H9 (cell line): Measurements from ENCODE around the gene TAF9. TPM values are rescaled to one million over a fixed set of nuclear protein-coding genes. Genes with fewer than 3 reads are reported as not detected.

Experiments used
- DNase-seq: peaks from one replicate; pipeline ENCODE4 v3.0.0-alpha.2; 2017
- H2AFZ ChIP-seq: one replicate; pipeline ENCODE4 v1.6.1; 2013; ENCODE audit warnings: mild to moderate bottlenecking, low read length, control low read depth, moderate library complexity
- H2AK5ac ChIP-seq: 2 replicates; pipeline ENCODE4 v1.6.1; 2013; ENCODE audit warnings: low read length, control low read depth, mixed read lengths; ENCODE audit not compliant: insufficient read length
- H2BK120ac ChIP-seq: one replicate; pipeline ENCODE4 v1.6.1; 2013; ENCODE audit warnings: low read depth, mild to moderate bottlenecking, low read length, control low read depth, inconsistent platforms; ENCODE audit not compliant: poor library complexity, severe bottlenecking
- H2BK12ac ChIP-seq: 2 replicates; pipeline ENCODE4 v1.6.1; 2013; ENCODE audit warnings: low read length, control low read depth, mixed read lengths, low read depth; ENCODE audit not compliant: insufficient read length
- H2BK15ac ChIP-seq: 2 replicates; pipeline ENCODE4 v1.6.1; 2013; ENCODE audit warnings: low read depth, low read length, control low read depth
- H2BK20ac ChIP-seq: one replicate; pipeline ENCODE4 v1.6.1; 2013; ENCODE audit warnings: low read depth, mild to moderate bottlenecking, low read length, control low read depth, inconsistent platforms; ENCODE audit not compliant: poor library complexity, severe bottlenecking
- H2BK5ac ChIP-seq: 2 replicates; pipeline ENCODE4 v1.6.1; 2013; ENCODE audit warnings: low read length, control low read depth, mixed read lengths; ENCODE audit not compliant: insufficient read length
- H3K14ac ChIP-seq: 2 replicates; pipeline ENCODE4 v1.6.1; 2013; ENCODE audit warnings: low read length, control low read depth; ENCODE audit not compliant: insufficient read depth
- H3K18ac ChIP-seq: 2 replicates; pipeline ENCODE4 v1.6.1; 2013; ENCODE audit warnings: low read depth, mild to moderate bottlenecking, mixed read lengths, low read length, control low read depth; ENCODE audit not compliant: insufficient read length
- H3K23ac ChIP-seq: 2 replicates; pipeline ENCODE4 v1.6.1; 2013; ENCODE audit warnings: low read length, control low read depth, mixed read lengths, low read depth; ENCODE audit not compliant: insufficient read length
- H3K23me2 ChIP-seq: 2 replicates; pipeline ENCODE4 v1.6.1; 2013; ENCODE audit warnings: low read depth, mild to moderate bottlenecking, mixed read lengths, low read length, control low read depth; ENCODE audit not compliant: insufficient read length, poor library complexity, severe bottlenecking
- H3K27ac ChIP-seq: 2 replicates; pipeline ENCODE4 v1.5.1; 2013; ENCODE audit warnings: low read length, control low read depth, mixed read lengths, low read depth; ENCODE audit not compliant: insufficient read length
- H3K27me3 ChIP-seq: 2 replicates; pipeline ENCODE4 v1.6.1; 2013; ENCODE audit warnings: low read length, control low read depth, inconsistent platforms; ENCODE audit not compliant: insufficient read depth
- H3K4ac ChIP-seq: 2 replicates; pipeline ENCODE4 v1.6.1; 2013; ENCODE audit warnings: low read depth, mild to moderate bottlenecking, control low read depth, inconsistent platforms, low read length, moderate library complexity
- H3K4me1 ChIP-seq: 2 replicates; pipeline ENCODE4 v1.6.1; 2013; ENCODE audit warnings: low read length, control low read depth, inconsistent platforms; ENCODE audit not compliant: insufficient read depth
- H3K4me2 ChIP-seq: 2 replicates; pipeline ENCODE4 v1.6.1; 2013; ENCODE audit warnings: low read length, control low read depth, mixed read lengths; ENCODE audit not compliant: insufficient read length, insufficient read depth
- H3K56ac ChIP-seq: 2 replicates; pipeline ENCODE4 v1.6.1; 2013; ENCODE audit warnings: low read depth, mild to moderate bottlenecking, mixed read lengths, low read length, control low read depth; ENCODE audit not compliant: insufficient read length
- H3K79me1 ChIP-seq: 2 replicates; pipeline ENCODE4 v1.6.1; 2013; ENCODE audit warnings: low read depth, mild to moderate bottlenecking, moderate library complexity, low read length, control low read depth, inconsistent platforms; ENCODE audit not compliant: insufficient read depth, poor library complexity, severe bottlenecking
- H3K79me2 ChIP-seq: 2 replicates; pipeline ENCODE4 v1.6.1; 2013; ENCODE audit warnings: low read length, control low read depth, inconsistent platforms; ENCODE audit not compliant: insufficient read depth
- H3K9ac ChIP-seq: 2 replicates; pipeline ENCODE4 v1.6.1; 2013; ENCODE audit warnings: low read length, control low read depth, mixed read lengths; ENCODE audit not compliant: insufficient read length; ENCODE audit errors: extremely low read depth
- H3K9me3 ChIP-seq: one replicate; pipeline ENCODE4 v1.6.1; 2013; ENCODE audit warnings: low read depth, low read length, inconsistent platforms; ENCODE audit not compliant: control insufficient read depth
- H3T11ph ChIP-seq: one replicate; pipeline ENCODE4 v1.6.1; 2013; ENCODE audit warnings: mild to moderate bottlenecking, low read length, control low read depth, inconsistent platforms
- H4K20me1 ChIP-seq: one replicate; pipeline ENCODE4 v1.6.1; 2013; ENCODE audit not compliant: control insufficient read depth, insufficient read length, insufficient read depth
- H4K5ac ChIP-seq: 2 replicates; pipeline ENCODE4 v1.6.1; 2013; ENCODE audit warnings: low read depth, mild to moderate bottlenecking, mixed read lengths, low read length, control low read depth; ENCODE audit not compliant: insufficient read length
- H4K8ac ChIP-seq: replicated peaks from 2 replicates; pipeline ENCODE4 v1.6.1; 2013; ENCODE audit warnings: low read length, control low read depth, mixed read lengths, low read depth; ENCODE audit not compliant: insufficient read length
- H4K91ac ChIP-seq: 2 replicates; pipeline ENCODE4 v1.6.1; 2013; ENCODE audit warnings: low read depth, mild to moderate bottlenecking, moderate library complexity, mixed read lengths, low read length, control low read depth; ENCODE audit not compliant: insufficient read length
- H3K27ac Mint-ChIP-seq, 3 experiments: 2 replicates in 2 of 3; 3 replicates in 1 of 3; pipeline ENCODE4 v1.8.0; 2020 to 2021; ENCODE audit warnings: mixed read lengths in 3 of 3, mild to moderate bottlenecking in 1 of 3, moderate library complexity in 1 of 3
- H3K27me3 Mint-ChIP-seq: 2 replicates; pipeline ENCODE4 v1.8.0; 2021; ENCODE audit warnings: low read depth, mild to moderate bottlenecking, moderate library complexity, mixed read lengths
- H3K36me3 Mint-ChIP-seq, 3 experiments: 2 replicates in 2 of 3; 3 replicates in 1 of 3; pipeline ENCODE4 v1.8.0; 2020 to 2021; ENCODE audit warnings: low read depth in 3 of 3, mixed read lengths in 3 of 3; ENCODE audit not compliant: insufficient read depth in 1 of 3
- H3K4me1 Mint-ChIP-seq, 2 experiments: 2 replicates each; pipeline ENCODE4 v1.8.0; 2020; ENCODE audit warnings: mixed read lengths in 2 of 2
- H3K4me3 Mint-ChIP-seq, 2 experiments: 2 replicates in 1 of 2; 3 replicates in 1 of 2; pipeline ENCODE4 v1.8.0; 2020 to 2021; ENCODE audit warnings: mild to moderate bottlenecking in 2 of 2, mixed read lengths in 2 of 2, moderate library complexity in 1 of 2
- H3K9me3 Mint-ChIP-seq, 2 experiments: 2 replicates in 1 of 2; 3 replicates in 1 of 2; pipeline ENCODE4 v1.8.0; 2020; ENCODE audit warnings: mild to moderate bottlenecking in 2 of 2, mixed read lengths in 2 of 2, moderate library complexity in 1 of 2
- WGBS: extraction: QIAGEN DNeasy Blood & Tissue Kit; methylation state at CpG from one replicate; pipeline ENCODE4 v1.1.7; 2013; ENCODE audit warnings: missing lambda C conversion rate, low lambda C conversion rate, mixed read lengths; ENCODE audit not compliant: insufficient read length; ENCODE audit errors: extremely low coverage; 5-methylcytosine and 5-hydroxymethylcytosine counted together
- total RNA-seq: library from RNA; stranded (reverse); gene quantifications from 2 replicates; pipeline ENCODE4 v1.2.1, GENCODE V29; 2021
- TF ChIP-seq, protein P1 (sequence below): fragments of 200-600 bp; sonication (generic); conservative IDR thresholded peaks from 3 replicates; pipeline ENCODE4 v1.8.0; 2021; ENCODE audit warnings: antibody characterized with exemption, mild to moderate bottlenecking

The TAF9 gene
- total RNA-seq, 1 experiment from 2014 or later, result 85.0 TPM

DNA sequence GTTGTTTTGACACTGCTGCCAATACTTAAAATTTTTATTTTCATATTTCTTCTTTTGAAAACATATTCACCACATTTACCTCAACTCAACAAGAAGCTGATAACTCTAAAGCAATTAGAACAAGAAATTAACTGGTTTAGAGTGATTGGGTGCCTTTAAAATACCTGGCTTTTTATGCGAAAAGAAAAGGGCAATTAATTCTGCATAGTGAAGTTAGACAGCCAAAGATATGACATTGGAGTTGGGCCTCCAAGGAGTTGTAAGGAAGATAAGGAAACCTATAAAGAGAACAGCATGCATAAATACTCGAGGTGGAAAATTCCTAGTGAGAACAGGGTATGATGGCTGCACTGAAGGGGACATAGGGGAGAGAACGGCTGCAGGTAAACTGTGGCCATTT lies 9.6 kb downstream of the TAF9 start:
- H4K5ac ChIP-seq, result no peak overlapping the region
- H3T11ph ChIP-seq, result no peak overlapping the region
- H2BK5ac ChIP-seq, result no peak overlapping the region
- H2BK120ac ChIP-seq, result no peak overlapping the region
- no peaks in the 10 kb centered on the region for H3K9me3 ChIP-seq
- H3K23ac ChIP-seq, result no peak overlapping the region
- H3K23me2 ChIP-seq, result no peaks in the 10 kb centered on the region
- H3K4me2 ChIP-seq, result no peak overlapping the region
- H3K14ac ChIP-seq, result no peak overlapping the region
- H2BK15ac ChIP-seq, result no peak overlapping the region
- no peak overlapping the region for H3K56ac ChIP-seq
- Mint-ChIP-seq H3K9me3 (no peaks in the 10 kb centered on the region), H3K27ac (no peak overlapping the region), H3K4me3 (no peak overlapping the region), H3K27me3 (no peaks in the 10 kb centered on the region), H3K4me1 (no peaks in the 10 kb centered on the region), H3K36me3 (peaks cover 7 to 22% (median 21%) of the 10 kb centered on the region in 3 experiments; a peak in 6 of 7 replicates)
- H3K9ac ChIP-seq, result no peak overlapping the region
- H3K27ac ChIP-seq, result no peak overlapping the region
- no peak overlapping the region for H4K8ac ChIP-seq
- H3K79me2 ChIP-seq, result peaks cover 1% of the 10 kb centered on the region; the same call in 1 of the 2 replicates
- H4K20me1 ChIP-seq, result no peaks in the 10 kb centered on the region
- H2BK20ac ChIP-seq, result no peak overlapping the region
- H3K79me1 ChIP-seq, result no peaks in the 10 kb centered on the region
- no peak overlapping the region for H3K4ac ChIP-seq
- TF ChIP-seq, protein P1, sequence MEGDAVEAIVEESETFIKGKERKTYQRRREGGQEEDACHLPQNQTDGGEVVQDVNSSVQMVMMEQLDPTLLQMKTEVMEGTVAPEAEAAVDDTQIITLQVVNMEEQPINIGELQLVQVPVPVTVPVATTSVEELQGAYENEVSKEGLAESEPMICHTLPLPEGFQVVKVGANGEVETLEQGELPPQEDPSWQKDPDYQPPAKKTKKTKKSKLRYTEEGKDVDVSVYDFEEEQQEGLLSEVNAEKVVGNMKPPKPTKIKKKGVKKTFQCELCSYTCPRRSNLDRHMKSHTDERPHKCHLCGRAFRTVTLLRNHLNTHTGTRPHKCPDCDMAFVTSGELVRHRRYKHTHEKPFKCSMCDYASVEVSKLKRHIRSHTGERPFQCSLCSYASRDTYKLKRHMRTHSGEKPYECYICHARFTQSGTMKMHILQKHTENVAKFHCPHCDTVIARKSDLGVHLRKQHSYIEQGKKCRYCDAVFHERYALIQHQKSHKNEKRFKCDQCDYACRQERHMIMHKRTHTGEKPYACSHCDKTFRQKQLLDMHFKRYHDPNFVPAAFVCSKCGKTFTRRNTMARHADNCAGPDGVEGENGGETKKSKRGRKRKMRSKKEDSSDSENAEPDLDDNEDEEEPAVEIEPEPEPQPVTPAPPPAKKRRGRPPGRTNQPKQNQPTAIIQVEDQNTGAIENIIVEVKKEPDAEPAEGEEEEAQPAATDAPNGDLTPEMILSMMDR, result no peak
- no peak overlapping the region for H2BK12ac ChIP-seq
- no CpG with 5 or more reads among the region's 3 CpGs for WGBS
- no peaks in the 10 kb centered on the region for H3K4me1 ChIP-seq
- no peaks in the 10 kb centered on the region for H3K27me3 ChIP-seq
- DNase-seq, result no peak
- H3K18ac ChIP-seq, result no peak overlapping the region
- H4K91ac ChIP-seq, result no peak overlapping the region
- no peak overlapping the region for H2AFZ ChIP-seq
- no peak overlapping the region for H2AK5ac ChIP-seq
